Stimulated activated CD4-positive, alpha-beta T cell treated with anti-CD3 and anti-CD28 coated beads, TNF-alpha, amount 100 ng/mL, for 1 hour (primary cell): ENCODE measurements around the gene GJA5.

ENCODE experiments used
- DNase-seq, 3 donors: peaks; one replicate each; pipeline ENCODE4 v3.0.0-alpha.2; 2020; ENCODE audit warnings: low read depth in 3 of 3, low spot score in 1 of 3

GJA5 gene

GRCh38 chr1:147760481-147761260, at the start of gene GJA5:
Gene GJA5, minus strand, starts transcription at chr1:147760602. Its CDS starts 1,364 bp downstream, at chr1:147759238.
- DNase-seq, result no peak

GRCh38 chr1:147809236-147809635, 48.8 kb upstream of the GJA5 start:
- DNase-seq, result no peak

GRCh38 chr1:147808025-147808424, 47.6 kb upstream of the GJA5 start:
- no peak for DNase-seq

- no peak for DNase-seq
These were observed 47.0 kb upstream of the GJA5 start for GRCh38 chr1:147807405-147807804.

- no peak for DNase-seq
These were observed 44.7 kb upstream of the GJA5 start for GRCh38 chr1:147804942-147805723.

GRCh38 chr1:147800804-147801203, 40.4 kb upstream of the GJA5 start:
- no peak for DNase-seq

- DNase-seq, result no peak
These were observed 38.3 kb upstream of the GJA5 start for GRCh38 chr1:147798731-147799130.

- DNase-seq, result no peak
These were observed 34.2 kb upstream of the GJA5 start for GRCh38 chr1:147794570-147794969.

GRCh38 chr1:147791876-147792275, 31.5 kb upstream of the GJA5 start:
- no peak for DNase-seq

- no peak for DNase-seq
These were observed 27.4 kb upstream of the GJA5 start for GRCh38 chr1:147787765-147788164.

GRCh38 chr1:147786536-147786935, 26.1 kb upstream of the GJA5 start:
- DNase-seq, result no peak

- no peak for DNase-seq
These were observed 25.5 kb upstream of the GJA5 start for GRCh38 chr1:147785794-147786506.

- DNase-seq, result no peak
These were observed 24.5 kb upstream of the GJA5 start for GRCh38 chr1:147784941-147785340.

- DNase-seq, result no peak
These were observed 20.7 kb upstream of the GJA5 start for GRCh38 chr1:147781056-147781471.

GRCh38 chr1:147777694-147778093, 17.3 kb upstream of the GJA5 start:
- DNase-seq, result no peak

GRCh38 chr1:147773215-147773715, 12.9 kb upstream of the GJA5 start:
- no peak for DNase-seq

- DNase-seq, result no peak
These were observed 12.2 kb upstream of the GJA5 start for GRCh38 chr1:147772570-147772969.

- no peak for DNase-seq
These were observed 11.1 kb upstream of the GJA5 start for GRCh38 chr1:147771226-147772125.

GRCh38 chr1:147769106-147769505, 8.7 kb upstream of the GJA5 start:
- no peak for DNase-seq

- DNase-seq, result no peak
These were observed 8.2 kb upstream of the GJA5 start for GRCh38 chr1:147768582-147768981.

GRCh38 chr1:147768101-147768500, 7.7 kb upstream of the GJA5 start:
- DNase-seq, result no peak
